BJ (cell line): Measurements from ENCODE around the gene CUL1. TPM values are rescaled to one million over a fixed set of nuclear protein-coding genes. Genes with fewer than 3 reads are reported as not detected.

Experiments
- CTCF ChIA-PET: fragments of 350-600 bp; formaldehyde crosslinking; extraction: SDS; loops from one replicate; lab custom pipeline; 2021; ENCODE audit warnings: antibody characterized with exemption, inconsistent platforms; lab: Yijun Ruan, JAX
- POLR2A ChIA-PET: fragments of 300-600 bp; sonication (Branson Sonifier 250); formaldehyde crosslinking; extraction: SDS; loops from one replicate; lab custom pipeline; 2021; ENCODE audit warnings: antibody characterized with exemption; lab: Charles Lee
- DNase-seq: peaks from one replicate; pipeline ENCODE4 v3.0.0-alpha.2; 2011; ENCODE audit warnings: low read depth
- H3K27me3 ChIP-seq: 2 replicates; pipeline ENCODE4 v1.6.0; 2011; ENCODE audit warnings: low read length; ENCODE audit not compliant: control insufficient read depth, insufficient read depth
- H3K36me3 ChIP-seq: 2 replicates; pipeline ENCODE4 v1.5.1; 2011; ENCODE audit warnings: low read length; ENCODE audit not compliant: control insufficient read depth, insufficient read depth
- H3K4me3 ChIP-seq: 2 replicates; pipeline ENCODE4 v1.5.1; 2011; ENCODE audit warnings: low read depth, mild to moderate bottlenecking, control low read depth, low read length
- CTCF ChIP-seq: IDR thresholded peaks from 2 replicates; pipeline ENCODE4 v1.5.1; 2011; ENCODE audit warnings: low read depth, mild to moderate bottlenecking, control low read depth, inconsistent platforms, low read length, moderate library complexity; ENCODE audit not compliant: insufficient read depth
- polyA plus RNA-seq: library from polyadenylated mRNA; depleted of rRNA; stranded (reverse); fragments of >200 nt; gene quantifications from 2 replicates; pipeline ENCODE4 v1.2.3, GENCODE V29; 2011

The CUL1 gene
- polyA plus RNA-seq, 1 experiment, result 38.6 TPM

GRCh38 chr7:148699024-148699781, 500 bp downstream of the CUL1 start:
- ChIA-PET CTCF (interaction anchor here (1.2 to 1.3 kb wide), 2 partner anchors 124 to 157 kb away, joined by 3 to 4 read pairs; no protein-coding TSS in a partner anchor), POLR2A (interaction anchor here (1.0 to 1.8 kb wide), 2 partner anchors 14 to 216 kb away, joined by 4 to 7 read pairs; no protein-coding TSS in a partner anchor)
- H3K4me3 ChIP-seq, result peak overlapping the region; percentile 87
- no peak for TF ChIP-seq CTCF
- no peak for DNase-seq
- no peaks in the 10 kb centered on the region for H3K27me3 ChIP-seq
- H3K36me3 ChIP-seq, result no peaks in the 10 kb centered on the region

DNA sequence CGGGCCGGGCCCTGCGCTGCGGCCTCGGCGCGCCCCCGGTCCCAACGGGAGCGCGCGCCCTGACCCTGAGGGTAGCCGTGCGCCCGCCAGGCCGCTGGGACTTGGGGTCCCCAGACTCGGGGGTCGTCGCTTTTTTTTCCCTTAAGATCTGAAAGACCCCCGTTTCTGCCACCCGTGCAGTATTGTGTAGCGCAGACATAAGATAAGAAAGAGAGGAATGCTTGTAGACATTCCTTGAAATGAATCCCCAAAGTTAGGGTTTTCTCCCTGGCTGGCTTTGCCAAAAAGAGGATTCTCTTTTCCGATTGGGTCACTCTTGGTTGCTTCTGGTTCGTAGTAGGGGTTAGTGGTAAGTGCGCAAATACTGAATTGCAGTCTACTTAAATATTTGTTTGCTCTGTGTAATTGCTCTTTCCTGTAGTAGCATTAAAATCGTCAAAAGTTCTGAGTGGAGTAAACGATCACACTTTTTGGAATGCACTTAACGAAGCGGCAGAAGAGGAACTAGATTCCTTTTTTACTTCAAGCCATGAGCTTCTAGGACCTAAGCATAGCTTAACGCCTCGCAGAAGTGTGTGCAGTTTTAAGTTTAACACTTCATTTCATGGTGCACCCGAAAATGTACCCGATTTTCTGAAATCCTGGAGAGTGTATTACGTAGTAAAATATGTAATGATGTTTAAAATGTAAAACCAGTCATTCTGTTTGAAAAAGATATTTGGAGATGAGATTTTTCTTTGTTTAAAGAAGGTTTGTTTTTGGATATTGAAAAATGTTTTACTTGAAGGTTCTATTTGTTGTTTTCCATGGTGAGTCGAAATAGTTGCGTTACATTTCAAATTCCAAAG, 1.3 kb downstream of the CUL1 start:
- ChIA-PET CTCF (no interaction called here), POLR2A (interaction anchor here (1.8 kb wide), 1 partner anchor 13 kb away, joined by 4 read pairs; no protein-coding TSS in a partner anchor)
- no peak for DNase-seq
- no peaks in the 10 kb centered on the region for H3K27me3 ChIP-seq
- no peak for TF ChIP-seq CTCF
- H3K36me3 ChIP-seq, result no peaks in the 10 kb centered on the region
- peak overlapping the region; percentile 87 for H3K4me3 ChIP-seq

- POLR2A ChIA-PET, result interaction anchor here (1.8 kb wide), 1 partner anchor 12 kb away, joined by 4 read pairs; no protein-coding TSS in a partner anchor
- TF ChIP-seq CTCF, result no peak
- Histone ChIP-seq H3K36me3 (no peaks in the 10 kb centered on the region), H3K4me3 (peak overlapping the region; percentile 87), H3K27me3 (no peaks in the 10 kb centered on the region)
- CTCF ChIA-PET, result interaction anchor here (0.6 kb wide), 1 partner anchor 14 kb away, joined by 3 read pairs; no protein-coding TSS in a partner anchor
- DNase-seq, result no peak
These were observed 2.0 kb downstream of the CUL1 start for GRCh38 chr7:148700661-148701064.

DNA sequence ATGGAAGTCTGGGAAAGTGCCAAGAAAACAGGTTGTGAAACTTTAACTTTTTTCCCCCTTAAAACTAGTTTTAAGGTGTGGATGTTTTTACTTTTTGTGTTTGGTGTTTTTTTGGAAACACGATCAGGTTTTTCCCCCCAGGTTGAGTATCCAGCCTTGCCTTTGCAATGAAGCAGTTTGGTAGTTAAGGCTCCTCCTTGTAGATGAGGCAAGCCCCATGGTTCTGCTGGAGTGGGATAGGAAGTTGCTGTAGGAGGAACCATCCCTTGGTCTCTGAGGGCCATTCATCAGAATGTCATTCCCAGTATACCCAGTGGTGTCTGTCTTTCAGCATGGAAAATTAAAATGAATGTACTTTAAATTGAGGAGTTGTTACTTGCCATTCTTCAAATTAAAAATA, 2.7 kb downstream of the CUL1 start:
- Histone ChIP-seq H3K4me3 (no peak overlapping the region), H3K36me3 (no peaks in the 10 kb centered on the region), H3K27me3 (no peaks in the 10 kb centered on the region)
- TF ChIP-seq CTCF, result no peak
- POLR2A ChIA-PET, result no interaction called here
- DNase-seq, result no peak
- CTCF ChIA-PET, result interaction anchor here (0.6 kb wide), 1 partner anchor 13 kb away, joined by 3 read pairs; no protein-coding TSS in a partner anchor
